SK-N-SH treated with all-trans-retinoic acid at 6 μM for 48 hours (cell line): Measurements from ENCODE around the gene CCM2L.

Source experiments
- ARNTL ChIP-seq: fragments of 450-650 bp; formaldehyde crosslinking; IDR thresholded peaks from 2 replicates; pipeline ENCODE4 v1.5.0; 2020; ENCODE audit warnings: low read depth, mild to moderate bottlenecking, moderate library complexity, borderline replicate concordance
- CREB5 ChIP-seq: fragments of 250-450 bp; sonication (Bioruptor Pico); IDR thresholded peaks from 2 replicates; pipeline ENCODE4 v1.5.1; 2020; ENCODE audit warnings: low read depth, mild to moderate bottlenecking, moderate library complexity
- GLIS3 ChIP-seq: fragments of 250-450 bp; sonication (Bioruptor Pico); IDR thresholded peaks from 2 replicates; pipeline ENCODE4 v1.5.0; 2020; ENCODE audit warnings: mild to moderate bottlenecking, moderate library complexity
- ISL1 ChIP-seq: fragments of 250-450 bp; sonication (Bioruptor Pico); IDR thresholded peaks from 2 replicates; pipeline ENCODE4 v2.1.2; 2022; ENCODE audit warnings: mild to moderate bottlenecking, moderate library complexity
- OSR1 ChIP-seq: fragments of 250-450 bp; sonication (Bioruptor Pico); IDR thresholded peaks from 2 replicates; pipeline ENCODE4 v1.8.0; 2022; ENCODE audit warnings: moderate library complexity, mild to moderate bottlenecking, inconsistent platforms
- SNAI2 ChIP-seq: fragments of 250-450 bp; sonication (Bioruptor Pico); IDR thresholded peaks from 2 replicates; pipeline ENCODE4 v1.5.0; 2020; ENCODE audit warnings: mild to moderate bottlenecking, moderate library complexity
- TCF4 ChIP-seq: fragments of 250-450 bp; sonication (Bioruptor Pico); IDR thresholded peaks from 2 replicates; pipeline ENCODE4 v1.8.0; 2021; ENCODE audit warnings: mild to moderate bottlenecking, moderate library complexity, borderline replicate concordance
- ZFP3 ChIP-seq: fragments of 250-450 bp; sonication (Bioruptor Pico); IDR thresholded peaks from 2 replicates; pipeline ENCODE4 v1.5.0; 2020; ENCODE audit warnings: mild to moderate bottlenecking, moderate library complexity
- ZFP30 ChIP-seq: fragments of 450-650 bp; formaldehyde crosslinking; IDR thresholded peaks from 2 replicates; pipeline ENCODE4 v1.5.0; 2022; ENCODE audit warnings: mild to moderate bottlenecking, moderate library complexity
- ZNF8 ChIP-seq: fragments of 450-650 bp; formaldehyde crosslinking; IDR thresholded peaks from 2 replicates; pipeline ENCODE4 v1.5.0; 2020; ENCODE audit warnings: mild to moderate bottlenecking, moderate library complexity

GRCh38 chr20:31966991-31967655, 43.1 kb upstream of the CCM2L start:
- TF ChIP-seq ZFP30 = no peak
- TF ChIP-seq ZNF8 (CRISPR knock-in tag) = no peak
- TF ChIP-seq ARNTL (CRISPR knock-in tag) = no peak
- no peak for TF ChIP-seq CREB5 (CRISPR knock-in tag)
- no peak for TF ChIP-seq SNAI2 (CRISPR knock-in tag)
- TF ChIP-seq ISL1 (CRISPR knock-in tag) = no peak
- TF ChIP-seq GLIS3 (CRISPR knock-in tag) = no peak
- no peak for TF ChIP-seq ZFP3
- TF ChIP-seq TCF4 = no peak
- no peak for TF ChIP-seq OSR1 (CRISPR knock-in tag)
